Mesenchymal stem cell (in vitro differentiated cells and primary cell): Measurements from ENCODE around the gene LUZP2.
"Not testable (repeated sequence)": the region's sequence is repeated elsewhere in the genome, so short reads cannot be mapped to it uniquely, and the experiment has no call there.

Experiments
- DNase-seq: peaks from one replicate; pipeline ENCODE4 v3.0.0-alpha.2; 2013
- H2AFZ ChIP-seq: one replicate; pipeline ENCODE4 v1.6.1; 2013; ENCODE audit warnings: low read depth, mild to moderate bottlenecking, control low read depth, inconsistent platforms, low read length, moderate library complexity
- H2AK5ac ChIP-seq: 2 replicates; pipeline ENCODE4 v1.6.1; 2013; ENCODE audit warnings: low read length, moderate library complexity, mild to moderate bottlenecking, inconsistent platforms; ENCODE audit not compliant: severe bottlenecking
- H2BK120ac ChIP-seq: one replicate; pipeline ENCODE4 v1.6.1; 2013; ENCODE audit warnings: low read depth, mild to moderate bottlenecking, inconsistent platforms, low read length, moderate library complexity
- H2BK12ac ChIP-seq, 2 experiments: one replicate each; pipeline ENCODE4 v1.6.1; 2013; ENCODE audit warnings: inconsistent platforms in 2 of 2, low read length in 2 of 2, mild to moderate bottlenecking in 2 of 2, moderate library complexity in 2 of 2, control low read depth in 1 of 2
- H2BK15ac ChIP-seq: one replicate; pipeline ENCODE4 v1.6.1; 2013; ENCODE audit warnings: mild to moderate bottlenecking, low read depth, inconsistent platforms; ENCODE audit not compliant: poor library complexity, severe bottlenecking
- H2BK5ac ChIP-seq: 2 replicates; pipeline ENCODE4 v1.6.1; 2013; ENCODE audit warnings: low read depth, mild to moderate bottlenecking, low read length, control low read depth, inconsistent platforms; ENCODE audit not compliant: poor library complexity, severe bottlenecking
- H3K14ac ChIP-seq, 2 experiments: one replicate each; pipeline ENCODE4 v1.6.1; 2013; ENCODE audit warnings: inconsistent platforms in 2 of 2, low read length in 2 of 2, control low read depth in 1 of 2, mild to moderate bottlenecking in 1 of 2, moderate library complexity in 1 of 2
- H3K18ac ChIP-seq, 2 experiments: one replicate each; pipeline ENCODE4 v1.6.1; 2013; ENCODE audit warnings: inconsistent platforms in 2 of 2, low read length in 2 of 2, control low read depth in 1 of 2, low read depth in 1 of 2, mild to moderate bottlenecking in 1 of 2
- H3K23ac ChIP-seq, 2 experiments: one replicate each; pipeline ENCODE4 v1.6.1; 2013; ENCODE audit warnings: inconsistent platforms in 2 of 2, low read length in 2 of 2, mild to moderate bottlenecking in 2 of 2, moderate library complexity in 2 of 2, control low read depth in 1 of 2
- H3K27ac ChIP-seq: 2 replicates; pipeline ENCODE4 v1.5.1; 2013; ENCODE audit warnings: mild to moderate bottlenecking, moderate library complexity, low read length, control low read depth, inconsistent platforms; ENCODE audit not compliant: poor library complexity, severe bottlenecking
- H3K27me3 ChIP-seq, 2 experiments: 2 replicates each; pipeline versions ENCODE4 v1.6.1 to v1.7.0; 2013; ENCODE audit warnings: low read length in 2 of 2, mild to moderate bottlenecking in 2 of 2, moderate library complexity in 2 of 2, control low read depth in 1 of 2, inconsistent platforms in 1 of 2; ENCODE audit not compliant: control insufficient read depth in 1 of 2, insufficient read depth in 1 of 2
- H3K36me3 ChIP-seq, 2 experiments: 2 replicates each; pipeline versions ENCODE4 v1.6.1 to v1.7.0; 2013; ENCODE audit warnings: low read length in 2 of 2, control low read depth in 1 of 2, inconsistent platforms in 1 of 2, low read depth in 1 of 2, mild to moderate bottlenecking in 1 of 2; ENCODE audit not compliant: insufficient read depth in 2 of 2, control insufficient read depth in 1 of 2
- H3K4ac ChIP-seq, 2 experiments: one replicate each; pipeline ENCODE4 v1.6.1; 2013; ENCODE audit warnings: inconsistent platforms in 2 of 2, low read length in 2 of 2, mild to moderate bottlenecking in 2 of 2, moderate library complexity in 2 of 2, control low read depth in 1 of 2, low read depth in 1 of 2
- H3K4me1 ChIP-seq: 2 replicates; pipeline ENCODE4 v1.6.1; 2013; ENCODE audit warnings: low read depth, low read length, control low read depth; ENCODE audit not compliant: control insufficient read depth, insufficient read depth
- H3K4me2 ChIP-seq: 2 replicates; pipeline ENCODE4 v1.6.1; 2013; ENCODE audit warnings: low read length, mild to moderate bottlenecking, inconsistent platforms; ENCODE audit not compliant: poor library complexity, severe bottlenecking
- H3K4me3 ChIP-seq, 2 experiments: 2 replicates each; pipeline versions ENCODE4 v1.5.1 to v1.7.0; 2013; ENCODE audit warnings: low read length in 2 of 2, mild to moderate bottlenecking in 2 of 2, control low read depth in 1 of 2, low read depth in 1 of 2; ENCODE audit not compliant: insufficient read depth in 1 of 2
- H3K79me1 ChIP-seq: replicated peaks from 2 replicates; pipeline ENCODE4 v1.6.1; 2013; ENCODE audit warnings: mild to moderate bottlenecking, control low read depth, low read length, inconsistent platforms; ENCODE audit not compliant: poor library complexity, severe bottlenecking
- H3K9ac ChIP-seq: 2 replicates; pipeline ENCODE4 v1.7.0; 2013; ENCODE audit warnings: mild to moderate bottlenecking, low read length, moderate library complexity
- H3K9me3 ChIP-seq: 2 replicates; pipeline ENCODE4 v1.7.0; 2013; ENCODE audit warnings: mild to moderate bottlenecking, low read length; ENCODE audit not compliant: control insufficient read depth
- H4K8ac ChIP-seq: one replicate; pipeline ENCODE4 v1.6.1; 2013; ENCODE audit warnings: inconsistent platforms, mild to moderate bottlenecking, low read length, moderate library complexity
- H4K91ac ChIP-seq: one replicate; pipeline ENCODE4 v1.6.1; 2013; ENCODE audit warnings: mild to moderate bottlenecking, low read length, inconsistent platforms
- WGBS: methylation state at CpG from one replicate; pipeline ENCODE4 v1.1.7; 2013; ENCODE audit warnings: mixed read lengths; 5-methylcytosine and 5-hydroxymethylcytosine counted together

LUZP2 gene

GRCh38 chr11:24965748-24966147, 468.9 kb downstream of the LUZP2 start:
- no peak overlapping the region for H2BK15ac ChIP-seq
- H3K36me3 ChIP-seq, result no peaks in the 10 kb centered on the region
- H2AFZ ChIP-seq, result no peak overlapping the region
- H2BK5ac ChIP-seq, result no peak overlapping the region
- no peaks in the 10 kb centered on the region for H3K79me1 ChIP-seq
- H3K9me3 ChIP-seq, result peaks cover under 1% of the 10 kb centered on the region
- no peak overlapping the region for H3K18ac ChIP-seq
- H3K14ac ChIP-seq, result no peak overlapping the region
- H2AK5ac ChIP-seq, result no peak overlapping the region
- no peak overlapping the region for H3K4ac ChIP-seq
- H3K27me3 ChIP-seq, result no peaks in the 10 kb centered on the region
- H3K27ac ChIP-seq, result no peak overlapping the region
- H4K91ac ChIP-seq, result no peak overlapping the region
- no peak overlapping the region for H3K4me2 ChIP-seq
- no peak overlapping the region for H3K23ac ChIP-seq
- H4K8ac ChIP-seq, result no peak overlapping the region
- H3K4me3 ChIP-seq, result no peak overlapping the region
- no peaks in the 10 kb centered on the region for H3K4me1 ChIP-seq
- no peak overlapping the region for H2BK120ac ChIP-seq
- H2BK12ac ChIP-seq, result no peak overlapping the region
- no peak overlapping the region for H3K9ac ChIP-seq
- DNase-seq, result peak; percentile 9

GRCh38 chr11:24993903-24994302, 497.1 kb downstream of the LUZP2 start:
- not testable (repeated sequence) for H3K9me3 ChIP-seq, H2BK12ac ChIP-seq, H2BK5ac ChIP-seq, H3K79me1 ChIP-seq, H3K9ac ChIP-seq, H3K14ac ChIP-seq, H2BK120ac ChIP-seq, H3K4me1 ChIP-seq, H2AFZ ChIP-seq, H3K23ac ChIP-seq, H3K36me3 ChIP-seq, H3K4me2 ChIP-seq, H3K4ac ChIP-seq, H3K4me3 ChIP-seq, H3K27ac ChIP-seq, DNase-seq, H4K8ac ChIP-seq, H4K91ac ChIP-seq, H3K27me3 ChIP-seq, H3K18ac ChIP-seq, H2AK5ac ChIP-seq, H2BK15ac ChIP-seq
- 89% methylated on average over 7 of the region's 7 CpGs for WGBS

DNA sequence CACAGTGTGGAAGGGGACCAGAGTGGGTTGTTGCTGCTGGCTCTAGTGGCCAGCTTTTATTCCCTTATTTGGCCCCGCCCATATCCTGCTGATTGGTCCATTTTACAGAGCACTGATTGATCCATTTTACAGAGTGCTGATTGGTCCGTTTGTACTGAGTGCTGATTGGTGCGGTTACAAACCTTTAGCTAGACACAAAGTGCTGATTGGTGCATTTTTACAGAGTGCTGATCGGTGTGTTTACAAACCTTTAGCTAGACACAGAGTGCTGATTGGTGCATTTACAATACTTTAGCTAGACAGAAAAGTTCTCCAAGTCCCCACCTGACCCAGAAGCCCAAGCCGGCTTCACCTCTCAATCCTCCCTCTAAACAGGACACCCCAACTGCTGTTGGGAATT, 503.1 kb downstream of the LUZP2 start:
- H3K4me3 ChIP-seq, H3K14ac ChIP-seq, H3K9me3 ChIP-seq, H4K8ac ChIP-seq, H4K91ac ChIP-seq, H3K36me3 ChIP-seq, H3K18ac ChIP-seq, H2BK5ac ChIP-seq, H3K23ac ChIP-seq, H2AFZ ChIP-seq, H3K9ac ChIP-seq, H2BK15ac ChIP-seq, H2BK12ac ChIP-seq, H3K4me1 ChIP-seq, H3K4ac ChIP-seq, H3K4me2 ChIP-seq, H2BK120ac ChIP-seq, H3K27ac ChIP-seq, DNase-seq, H3K27me3 ChIP-seq, H2AK5ac ChIP-seq, H3K79me1 ChIP-seq: not testable (repeated sequence)
- 78% methylated on average over 4 of the region's 5 CpGs for WGBS

DNA sequence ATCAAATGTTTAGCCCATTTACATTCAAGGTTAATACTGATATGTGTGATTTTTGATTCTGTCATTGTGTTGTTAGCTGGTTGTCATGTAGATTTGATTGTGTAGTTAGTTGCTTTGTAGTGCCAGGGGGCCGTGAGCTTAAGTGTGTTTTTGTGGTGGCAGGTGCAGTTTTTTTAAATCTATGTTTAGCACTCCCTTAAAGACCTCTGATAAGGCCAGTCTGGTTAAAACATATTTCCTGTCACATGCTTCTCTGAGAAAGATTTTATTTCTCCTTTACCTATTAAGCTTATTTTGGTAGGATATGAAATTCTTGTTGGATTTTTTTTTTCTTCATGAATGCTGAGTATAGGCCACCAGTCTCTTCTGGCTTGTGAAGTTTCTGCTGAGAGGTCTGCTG, 540.6 kb downstream of the LUZP2 start:
- Histone ChIP-seq H4K91ac (no peak overlapping the region), H2BK5ac (no peak overlapping the region), H3K23ac (no peak overlapping the region), H3K9ac (no peak overlapping the region), H2AK5ac (no peak overlapping the region), H3K14ac (no peak overlapping the region), H3K18ac (no peak overlapping the region), H4K8ac (no peak overlapping the region), H3K4me2 (no peak overlapping the region), H3K36me3 (no peaks in the 10 kb centered on the region), H3K4me3 (no peak overlapping the region), H2BK12ac (no peak overlapping the region), H2BK15ac (no peak overlapping the region), H3K79me1 (no peaks in the 10 kb centered on the region), H2AFZ (no peak overlapping the region), H3K27ac (no peak overlapping the region), H3K4me1 (no peaks in the 10 kb centered on the region), H2BK120ac (no peak overlapping the region), H3K27me3 (no peaks in the 10 kb centered on the region), H3K4ac (no peak overlapping the region), H3K9me3 (peaks cover 3% of the 10 kb centered on the region)
- DNase-seq, result no peak
- 80% methylated on average over 1 of the region's 1 CpG for WGBS
